Right kidney (tissue), 1 donor: ENCODE data around the gene CANT1.

Experiments
- DNase-seq: peaks from one replicate; pipeline ENCODE4 v3.0.0-alpha.2; 2016

CANT1 gene

GRCh38 chr17:79008666-79009387 lies 737 bp downstream of the CANT1 start:
- DNase-seq, result no peak

GRCh38 chr17:79007504-79008381 lies 1.8 kb downstream of the CANT1 start:
- DNase-seq, result no peak

- DNase-seq, result no peak
Measured at GRCh38 chr17:79006794-79007503, 2.6 kb downstream of the CANT1 start.

GRCh38 chr17:79006046-79006445 lies 3.5 kb downstream of the CANT1 start:
- DNase-seq, result no peak

GRCh38 chr17:79005063-79005861 lies 4.3 kb downstream of the CANT1 start:
- no peak for DNase-seq

- no peak for DNase-seq
Measured at GRCh38 chr17:79003661-79004411, 5.7 kb downstream of the CANT1 start.

- no peak for DNase-seq
Measured at GRCh38 chr17:79002796-79003593, 6.6 kb downstream of the CANT1 start.

DNA sequence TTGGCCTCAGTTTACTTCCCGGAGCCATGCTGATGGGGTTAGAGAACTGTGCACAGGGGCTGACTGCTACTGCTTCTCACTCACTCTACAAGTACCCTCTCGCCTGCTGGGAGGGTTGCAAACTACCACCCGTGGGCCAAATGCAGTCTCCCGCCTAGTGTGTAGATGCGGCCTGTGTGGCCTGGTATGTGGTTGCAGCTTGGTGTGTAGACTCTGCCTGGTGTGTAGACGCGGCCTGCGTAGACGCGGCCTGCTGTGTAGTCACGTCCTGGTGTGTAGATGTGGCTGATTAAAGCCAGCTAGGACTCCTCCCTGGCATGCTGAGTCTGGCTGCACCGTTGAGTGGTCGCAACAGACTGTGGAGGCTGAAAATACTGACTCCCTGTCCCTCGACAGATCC lies 7.3 kb downstream of the CANT1 start:
- DNase-seq, result no peak

DNA sequence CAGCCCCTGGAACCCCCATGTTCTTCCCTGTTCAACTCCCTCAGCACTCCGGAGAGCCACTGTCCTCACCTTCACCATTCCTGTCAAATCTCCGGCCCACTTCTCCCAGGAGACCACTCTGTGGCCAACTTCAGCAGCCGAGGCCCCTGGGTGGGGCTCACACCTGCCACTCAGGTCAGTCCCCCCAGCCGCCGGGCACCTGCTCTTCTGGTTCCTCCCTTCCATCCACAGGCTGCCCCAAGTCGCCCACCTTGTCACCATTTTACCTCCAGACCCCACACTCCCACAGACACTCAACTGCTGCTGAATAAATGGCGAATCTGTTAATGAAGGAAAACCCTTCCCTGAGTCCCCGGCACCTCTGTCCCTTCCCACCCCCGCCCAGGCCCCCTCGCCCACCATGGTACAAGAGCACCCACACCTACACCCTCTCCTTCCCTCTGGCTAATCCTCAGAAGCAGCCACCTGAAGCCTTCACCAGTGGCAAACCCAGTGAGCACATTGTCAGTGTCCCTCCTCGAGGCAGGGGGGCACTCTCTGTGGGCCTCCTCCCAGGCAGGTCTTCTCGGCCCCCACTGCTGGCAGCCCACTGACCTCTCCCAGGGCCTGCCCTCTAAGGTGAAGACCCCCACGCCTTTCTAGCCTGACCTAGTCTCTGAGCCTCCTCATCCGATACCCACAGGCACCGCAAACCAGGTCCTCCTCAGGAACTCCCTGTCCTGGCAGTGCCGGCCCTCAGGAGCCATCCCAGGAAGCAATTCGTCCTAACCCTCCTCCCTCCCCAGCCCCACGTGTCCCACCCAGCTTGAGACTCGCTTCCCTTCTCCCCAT lies 8.2 kb downstream of the CANT1 start:
- DNase-seq, result no peak

- DNase-seq, result no peak
Measured at GRCh38 chr17:79000396-79001189, 9.0 kb downstream of the CANT1 start.

DNA sequence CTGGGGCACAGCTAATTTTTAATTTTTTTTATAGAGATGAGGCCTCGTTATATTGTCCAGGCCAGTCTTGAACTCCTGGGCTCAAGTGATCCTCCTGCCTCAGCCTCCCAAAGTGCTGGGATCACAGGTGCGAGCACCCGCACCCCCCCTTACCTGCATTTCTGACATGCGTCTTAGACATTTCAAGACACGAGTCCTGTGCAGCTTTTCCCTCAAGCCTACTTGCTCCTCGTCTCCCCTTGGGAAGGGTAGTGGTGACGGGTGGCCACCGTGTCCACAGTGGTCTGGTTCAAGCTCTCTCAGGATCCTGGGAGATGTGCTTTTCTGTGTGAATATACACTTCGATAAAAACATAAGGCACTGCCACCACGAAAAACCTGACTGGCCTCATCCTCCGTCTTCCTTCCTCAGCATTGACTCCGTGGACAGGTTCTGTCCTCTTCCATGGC lies 9.6 kb downstream of the CANT1 start:
- no peak for DNase-seq

GRCh38 chr17:78999056-78999768 lies 10.4 kb downstream of the CANT1 start:
- no peak for DNase-seq

GRCh38 chr17:78998311-78999055 lies 11.1 kb downstream of the CANT1 start:
- DNase-seq, result no peak

GRCh38 chr17:78997881-78998280 lies 11.7 kb downstream of the CANT1 start:
- DNase-seq, result no peak

- DNase-seq, result no peak
Measured at GRCh38 chr17:78997231-78997741, 12.3 kb downstream of the CANT1 start.

GRCh38 chr17:78996781-78997201 lies 12.8 kb downstream of the CANT1 start:
- no peak for DNase-seq
